8988T (cell line): ENCODE measurements around the gene CYTH3.
"Not testable (repeated sequence)": the region's sequence is repeated elsewhere in the genome, so short reads cannot be mapped to it uniquely, and the experiment has no call there.

ENCODE experiments used
- DNase-seq: peaks from one replicate; pipeline ENCODE4 v3.0.0; 2011

Gene CYTH3

DNA sequence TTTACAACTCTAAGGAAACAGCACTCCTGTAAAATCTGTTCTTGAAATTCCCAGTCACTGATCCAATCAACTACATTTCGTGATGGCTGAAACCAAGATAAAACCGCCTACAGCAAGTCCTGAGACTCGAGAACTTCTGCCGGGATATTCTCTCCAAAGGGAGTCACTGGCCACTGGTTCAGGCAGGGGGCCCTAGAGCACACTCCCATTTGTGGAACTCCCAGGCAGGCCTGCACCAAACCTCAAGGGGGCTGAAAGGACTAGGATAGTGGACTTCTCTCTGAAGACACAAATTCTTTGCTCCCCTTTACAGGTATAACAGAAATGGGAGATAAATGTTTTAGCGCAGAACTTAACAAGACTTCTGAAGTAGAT, 16.3 kb downstream of the CYTH3 start:
- DNase-seq, result no peak

- no peak for DNase-seq
Observed at GRCh38 chr7:6254866-6255265, 17.6 kb downstream of the CYTH3 start.

DNA sequence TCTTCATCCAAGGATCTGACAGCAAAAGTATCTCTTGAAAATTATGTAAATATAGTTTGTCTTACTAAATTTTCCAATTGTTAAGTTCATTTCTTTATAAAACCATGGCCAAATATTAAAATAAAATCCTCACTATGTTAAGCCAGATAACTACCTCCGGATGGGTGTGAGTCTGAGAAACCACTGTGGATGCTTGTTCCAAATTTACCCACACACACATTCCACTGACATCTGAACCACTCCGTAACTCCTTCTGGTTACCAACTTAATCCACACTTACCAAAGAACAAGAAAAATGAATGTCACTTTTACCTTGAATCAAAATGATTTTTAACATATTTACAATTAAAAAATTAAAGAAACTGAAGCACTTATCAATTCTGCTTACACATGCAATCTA, 19.7 kb downstream of the CYTH3 start:
- DNase-seq, result no peak

DNA sequence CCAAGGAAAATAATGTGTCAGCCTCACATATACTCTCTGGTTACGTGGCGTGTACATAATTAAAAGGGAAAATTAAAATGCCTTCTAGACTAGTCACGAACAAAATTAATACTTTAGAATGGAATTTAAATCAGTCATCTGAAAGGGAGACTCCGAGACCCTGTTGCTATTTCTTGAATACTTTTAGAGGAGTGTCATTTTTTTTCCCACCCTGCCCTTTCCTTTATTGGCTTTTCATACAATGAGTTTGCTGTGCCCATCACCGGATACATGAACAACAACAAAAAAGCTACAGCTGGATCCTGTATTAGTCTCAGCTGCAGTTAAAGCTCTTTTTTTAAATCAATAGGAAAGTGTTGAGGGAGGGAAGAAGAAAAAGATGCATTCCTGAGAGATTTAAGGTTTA, 20.1 kb downstream of the CYTH3 start:
- DNase-seq, result no peak

- no peak for DNase-seq
Observed at GRCh38 chr7:6251653-6252052, 20.8 kb downstream of the CYTH3 start.

DNA sequence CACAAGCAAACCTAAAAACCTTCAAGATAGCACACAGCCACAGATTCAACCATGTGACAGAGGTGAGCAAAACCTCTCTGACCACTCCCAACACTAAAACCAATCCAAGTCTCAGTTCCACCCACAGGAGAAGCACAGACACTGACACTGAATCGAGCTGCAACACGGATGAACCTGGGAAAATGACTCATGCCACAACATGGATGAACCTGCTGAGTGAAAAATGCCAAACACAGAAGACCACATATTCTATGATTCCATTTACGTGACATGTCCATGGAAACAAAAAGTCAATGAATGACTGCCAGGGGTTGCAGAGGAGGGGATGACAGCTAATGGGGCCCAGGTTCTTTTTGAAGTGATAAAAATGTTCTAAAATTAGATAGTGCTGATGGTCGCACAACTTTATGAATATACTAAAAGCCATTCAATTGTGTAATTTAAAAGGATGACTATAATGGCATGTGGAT, 22.0 kb downstream of the CYTH3 start:
- DNase-seq, result no peak

DNA sequence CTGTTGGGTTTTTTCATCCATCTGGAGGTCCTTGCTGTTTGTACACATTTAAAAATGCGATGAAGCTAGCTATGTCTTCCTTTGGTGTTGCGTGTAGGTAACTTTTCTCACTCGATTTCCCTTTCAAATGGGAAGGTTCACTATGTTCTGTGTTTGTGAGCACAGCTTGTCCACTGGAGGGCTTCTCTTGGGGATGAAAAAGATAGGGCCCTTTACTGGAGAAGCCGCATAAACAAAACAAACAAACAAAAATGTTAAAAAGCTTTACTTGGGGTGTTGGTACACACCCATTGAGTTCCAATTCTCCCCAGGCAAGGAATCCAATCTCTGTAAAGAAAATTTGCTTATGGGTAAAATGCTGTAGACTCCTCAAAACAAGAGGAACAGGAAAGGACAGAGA, 23.4 kb downstream of the CYTH3 start:
- DNase-seq, result no peak

DNA sequence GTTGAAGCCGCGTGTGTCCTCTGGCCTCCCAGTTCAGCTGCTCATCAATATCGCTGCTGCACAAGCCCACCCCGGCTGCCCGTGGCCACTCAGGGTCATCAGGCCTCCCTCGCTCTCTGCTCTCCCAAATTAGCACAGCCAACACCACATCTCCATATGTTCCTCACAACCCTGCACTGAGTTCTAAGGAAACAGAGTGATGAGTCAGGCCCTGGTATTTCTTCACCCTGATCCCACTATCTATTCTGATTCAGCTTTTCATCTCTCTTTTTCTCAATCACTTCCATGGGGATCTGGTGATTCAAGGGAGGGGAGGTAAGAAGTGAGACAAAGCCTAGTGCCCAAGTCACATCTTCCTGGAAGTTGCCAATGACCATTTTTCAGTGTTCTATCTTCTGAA, 23.8 kb downstream of the CYTH3 start:
- DNase-seq, result no peak

DNA sequence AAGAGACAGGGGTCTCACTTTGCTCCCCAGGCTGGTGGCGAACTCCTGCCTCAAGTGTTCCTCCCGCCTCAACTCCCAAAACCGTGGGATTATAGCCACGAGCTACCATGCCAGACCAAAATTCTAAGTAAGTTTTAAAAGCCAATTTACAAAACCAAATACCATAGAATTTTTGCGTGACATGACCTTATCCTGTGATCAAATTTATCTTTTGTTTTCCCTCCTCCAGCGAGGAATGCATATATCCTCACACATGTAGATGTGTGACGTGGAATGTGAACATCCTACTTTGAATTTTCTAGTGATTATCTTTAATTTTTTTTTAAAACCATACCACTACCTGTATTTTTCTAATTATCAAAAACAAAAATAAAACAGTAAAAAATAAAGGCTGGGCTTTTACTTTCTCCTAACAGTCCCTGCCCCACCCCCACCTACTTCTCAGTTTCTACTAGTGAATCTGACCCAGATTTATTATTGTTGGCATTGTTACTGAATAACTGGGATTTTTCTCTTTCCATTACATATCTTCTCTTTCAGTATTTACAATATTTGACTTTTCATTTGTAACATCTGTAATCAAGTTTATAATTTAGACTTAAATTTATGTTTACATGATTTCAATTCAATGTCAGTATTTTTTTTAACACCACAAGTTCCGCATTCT, 26.0 kb downstream of the CYTH3 start:
- no peak for DNase-seq

DNA sequence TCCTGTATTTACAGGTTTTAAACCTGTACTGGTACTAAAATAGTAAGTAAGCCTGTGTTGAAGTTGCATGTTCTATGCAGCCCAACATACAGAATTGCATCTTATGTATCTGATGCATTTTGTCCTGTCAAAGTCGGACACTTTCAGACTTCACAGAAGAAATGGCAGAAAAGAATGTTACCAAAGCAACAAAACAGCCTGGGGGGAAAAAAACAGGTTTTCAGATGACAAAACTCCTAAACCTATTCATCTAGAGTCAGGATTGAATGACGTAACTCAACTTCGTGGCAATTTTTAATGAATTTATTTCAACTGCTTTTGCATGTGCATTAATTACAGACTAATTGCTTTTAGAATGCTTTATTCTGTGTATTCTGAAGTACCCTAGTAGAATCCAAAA, 28.4 kb downstream of the CYTH3 start:
- no peak for DNase-seq

GRCh38 chr7:6243168-6243567, 29.3 kb downstream of the CYTH3 start:
- no peak for DNase-seq

DNA sequence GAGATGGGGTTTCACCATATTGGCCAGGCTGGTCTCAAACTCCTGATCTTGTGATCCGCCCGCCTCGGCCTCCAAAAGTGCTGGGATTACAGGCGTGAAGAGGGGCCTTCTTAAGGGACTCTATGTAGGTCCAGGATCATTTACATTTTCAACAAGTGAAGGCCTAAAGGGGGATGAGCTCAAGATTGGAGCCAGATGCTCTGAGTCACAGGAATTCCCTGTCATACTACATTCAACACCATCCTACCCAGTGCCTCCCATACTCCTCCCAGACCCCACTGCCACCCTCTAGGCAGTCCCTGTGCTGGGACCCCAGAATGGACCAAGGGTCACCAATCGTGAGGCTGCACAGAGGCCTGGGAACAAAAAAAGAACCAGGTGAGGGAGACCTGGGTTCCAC, 29.9 kb downstream of the CYTH3 start:
- DNase-seq, result no peak

- DNase-seq, result no peak
Observed at GRCh38 chr7:6241607-6241973, 30.8 kb downstream of the CYTH3 start.

GRCh38 chr7:6238309-6238925, 34.0 kb downstream of the CYTH3 start:
- DNase-seq, result no peak

DNA sequence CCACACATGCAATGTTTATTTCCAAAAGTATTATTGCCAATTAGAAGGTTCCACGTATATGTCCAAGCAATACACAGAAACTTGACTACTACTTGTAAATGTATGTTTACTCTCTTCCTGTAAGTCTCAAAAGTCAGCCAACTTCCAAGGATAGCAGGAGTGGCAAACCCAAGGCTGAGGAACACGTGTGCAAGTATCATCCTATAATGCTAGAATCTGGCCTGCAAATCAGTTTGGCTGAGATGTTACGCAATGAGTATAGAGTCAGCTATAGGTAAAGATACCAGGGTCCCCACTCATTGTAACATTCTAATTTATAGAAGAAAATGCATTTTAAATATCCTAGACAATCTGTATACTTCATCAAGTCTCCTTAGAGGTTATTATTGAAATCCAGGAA, 34.7 kb downstream of the CYTH3 start:
- DNase-seq, result no peak

- DNase-seq, result no peak
Observed at GRCh38 chr7:6237011-6237410, 35.4 kb downstream of the CYTH3 start.

- DNase-seq, result no peak
Observed at GRCh38 chr7:6235029-6235871, 37.2 kb downstream of the CYTH3 start.

GRCh38 chr7:6234384-6234783, 38.0 kb downstream of the CYTH3 start:
- no peak for DNase-seq

DNA sequence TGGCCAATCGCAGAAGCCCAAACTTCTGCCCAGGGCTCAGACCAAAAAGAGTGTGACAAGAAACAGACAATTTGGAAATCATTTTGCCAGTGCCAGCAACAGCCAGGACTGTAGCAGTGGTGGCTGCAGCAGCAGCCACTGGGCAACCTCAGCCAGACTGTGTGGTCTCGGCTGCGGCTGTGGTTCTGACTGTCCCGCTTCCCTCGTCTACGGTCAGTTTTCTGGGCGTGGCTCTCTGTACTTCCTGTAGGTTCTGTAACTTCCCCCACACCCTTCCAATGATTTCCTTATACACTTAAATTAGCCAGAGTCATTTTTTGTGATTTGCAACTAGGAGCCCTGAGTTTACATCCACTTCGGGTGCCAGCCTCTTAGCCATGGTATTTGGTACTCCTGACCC, 39.9 kb downstream of the CYTH3 start:
- no peak for DNase-seq

- no peak for DNase-seq
Observed at GRCh38 chr7:6232116-6232515, 40.3 kb downstream of the CYTH3 start.

GRCh38 chr7:6231184-6231583, 41.2 kb downstream of the CYTH3 start:
- DNase-seq, result no peak

- not testable (repeated sequence) for DNase-seq
Observed at GRCh38 chr7:6229284-6229683, 43.1 kb downstream of the CYTH3 start.

DNA sequence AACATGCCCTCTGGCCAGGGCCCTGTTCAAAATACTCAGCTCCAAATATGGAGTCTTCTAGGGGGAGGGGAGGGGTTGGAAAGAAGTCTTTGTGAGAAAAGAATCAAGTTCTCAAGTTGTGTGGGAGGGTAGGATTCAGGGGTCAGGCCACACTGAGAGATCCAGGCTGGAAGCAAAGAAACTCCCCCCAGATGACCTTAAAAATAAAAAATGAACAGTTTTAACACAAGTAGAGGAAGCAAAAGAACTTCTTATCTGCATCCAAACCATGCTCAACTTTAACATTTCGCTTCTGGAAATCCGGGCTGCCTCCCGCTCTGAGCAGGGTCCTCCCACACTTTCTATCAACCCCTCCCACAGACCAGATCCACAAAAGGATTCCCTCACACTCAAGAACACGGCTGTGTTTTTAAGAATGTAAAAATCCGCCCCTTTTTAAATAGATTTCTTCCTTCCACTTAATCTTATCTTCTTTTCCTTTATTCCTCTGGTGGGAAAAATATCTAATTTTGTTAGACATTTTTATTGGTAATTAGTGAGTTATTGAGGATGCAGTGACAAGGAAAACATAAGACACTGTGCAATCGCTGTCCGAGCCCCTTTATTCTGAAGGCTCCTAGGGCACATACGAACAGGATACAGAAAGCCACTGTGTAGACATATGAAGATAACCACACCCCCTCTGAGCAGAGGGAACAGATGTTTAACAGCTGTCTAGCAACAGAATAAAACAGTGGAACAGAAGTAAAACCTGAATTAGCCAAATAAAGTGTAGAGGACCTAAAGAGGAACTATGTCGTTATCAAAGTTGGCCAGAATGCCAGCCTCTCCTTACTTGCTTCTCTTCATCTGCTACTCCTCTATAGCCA, 43.8 kb downstream of the CYTH3 start:
- DNase-seq, result no peak
